HepG2 (cell line): ENCODE results near the gene RBBP8NL. TPM values are rescaled to one million over a fixed set of nuclear protein-coding genes. Genes with fewer than 3 reads are reported as not detected.

Experiments used
- CREM ChIP-seq, 2 experiments: sonication (generic) in 1 of 2; formaldehyde crosslinking in 1 of 2; IDR thresholded peaks; 2 replicates each; pipeline versions ENCODE4 v1.4.0 to v1.6.1; 2016 to 2020; ENCODE audit warnings: antibody characterized with exemption in 1 of 2, mild to moderate bottlenecking in 1 of 2, missing genetic modification reagents in 1 of 2
- MTF1 ChIP-seq: sonication (generic); formaldehyde crosslinking; IDR thresholded peaks from 2 replicates; pipeline ENCODE4 v1.5.0; 2020; ENCODE audit warnings: missing genetic modification reagents
- TIGD3 ChIP-seq: sonication (generic); formaldehyde crosslinking; IDR thresholded peaks from 2 replicates; pipeline ENCODE4 v1.5.1; 2020; ENCODE audit warnings: mild to moderate bottlenecking, missing genetic modification reagents, borderline replicate concordance
- ZSCAN12 ChIP-seq: sonication (generic); formaldehyde crosslinking; IDR thresholded peaks from 2 replicates; pipeline ENCODE4 v1.9.0; 2021; ENCODE audit warnings: mild to moderate bottlenecking, missing genetic modification reagents
- ZSCAN21 ChIP-seq: sonication (generic); formaldehyde crosslinking; IDR thresholded peaks from 2 replicates; pipeline ENCODE4 v1.8.0; 2022; ENCODE audit warnings: mild to moderate bottlenecking, missing genetic modification reagents, moderate library complexity, borderline replicate concordance
- polyA plus RNA-seq, 8 experiments: library from polyadenylated mRNA; depleted of rRNA in 3 of 8; stranded (reverse) in 7 of 8; unstranded in 1 of 8; fragments of >200 nt; fragmentation: Illumina TruSeq in 4 of 8; extraction: Trizol in 4 of 8; gene quantifications; 2 replicates each; pipeline versions ENCODE4 v1.2.1 to v1.2.3, GENCODE V29; 2011 to 2016; ENCODE audit warnings: low read depth in 4 of 8, missing spikeins in 1 of 8, mixed read lengths in 1 of 8; ENCODE audit not compliant: insufficient read depth in 1 of 8
- total RNA-seq, 5 experiments: library from RNA; depleted of rRNA; stranded (reverse); fragments of >200 nt; fragmentation: Illumina TruSeq; extraction: Trizol; gene quantifications; 2 replicates each; pipeline ENCODE4 v1.2.3, GENCODE V29; 2016; ENCODE audit warnings: low read depth in 1 of 5
- TF ChIP-seq, protein P1 (sequence below): sonication (generic); formaldehyde crosslinking; IDR thresholded peaks from 2 replicates; pipeline ENCODE4 v1.4.0; 2020; ENCODE audit warnings: missing genetic modification reagents
- TF ChIP-seq, protein P2 (sequence below): sonication (generic); formaldehyde crosslinking; IDR thresholded peaks from 2 replicates; pipeline ENCODE4 v1.4.0; 2020; ENCODE audit warnings: low read depth, missing genetic modification reagents
- TF ChIP-seq, protein P3 (sequence below): sonication (generic); formaldehyde crosslinking; IDR thresholded peaks from 2 replicates; pipeline ENCODE4 v1.4.0; 2020; ENCODE audit warnings: missing genetic modification reagents, borderline replicate concordance
- TF ChIP-seq, protein P4 (sequence below): sonication (generic); formaldehyde crosslinking; conservative IDR thresholded peaks from 2 replicates; pipeline ENCODE4 v1.8.0; 2022; ENCODE audit warnings: mild to moderate bottlenecking, moderate library complexity, missing genetic modification reagents

RBBP8NL gene
- total and polyA plus RNA-seq, 2 of the 13 experiments (the other 11 are each of a cell fraction or from before 2014, with no cell fraction given) = 0.69 to 0.86 TPM

DNA sequence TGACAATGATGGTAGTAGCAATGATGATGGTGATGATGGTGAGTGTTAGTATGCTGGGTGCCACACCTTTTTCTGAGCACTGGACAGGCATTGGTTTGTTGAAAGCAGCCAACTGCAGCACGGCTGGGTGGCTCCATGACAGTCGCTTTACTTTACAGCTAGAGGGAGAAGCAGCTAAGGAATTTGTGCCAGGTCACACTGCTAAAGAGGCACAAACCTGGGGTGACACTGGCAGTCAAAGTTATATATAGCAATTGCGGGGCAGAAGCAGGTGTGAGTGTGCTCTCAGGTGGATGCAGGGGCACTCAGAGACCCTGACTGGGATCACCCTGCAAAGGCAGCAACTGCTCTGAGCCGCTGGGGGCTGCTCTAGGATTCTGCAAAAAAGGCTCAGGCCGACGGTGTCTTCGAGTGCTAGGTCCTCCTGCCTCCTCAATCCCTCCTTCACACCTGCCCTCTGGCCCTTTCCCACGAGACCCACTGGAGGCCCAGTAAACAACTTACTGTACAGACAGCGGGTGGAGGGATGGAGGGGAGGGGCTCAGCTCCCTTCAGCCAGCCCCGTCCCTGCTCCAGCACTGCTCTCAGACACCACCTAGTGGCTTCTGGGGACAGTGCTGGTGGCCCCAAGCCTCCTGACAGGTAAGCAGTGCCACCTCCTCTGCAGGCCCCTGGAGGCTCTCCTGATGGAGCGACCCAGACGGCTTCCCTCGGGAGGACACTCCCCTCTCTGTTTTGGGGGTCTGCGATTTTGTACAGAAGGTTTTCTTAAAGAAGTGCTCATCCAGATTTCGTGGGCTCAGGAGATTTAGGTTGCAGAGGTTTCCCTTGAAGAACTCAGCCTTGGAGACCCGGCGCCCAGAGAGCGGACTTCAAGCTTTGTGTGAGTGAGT is 44.8 kb downstream of the RBBP8NL start (continued):
- TF ChIP-seq TIGD3 (CRISPR knock-in tag) (no peak), CREM (IDR thresholded peaks at IDR 0.05) (no peak; the same call in 1 of the 2 replicates), CREM (CRISPR knock-in tag; IDR thresholded peaks at IDR 0.05) (no peak), ZSCAN12 (CRISPR knock-in tag) (no peak), ZSCAN21 (CRISPR knock-in tag) (peak; percentile 77; the same call in 1 of the 2 replicates), MTF1 (CRISPR knock-in tag) (no peak)
- TF ChIP-seq, protein P1, sequence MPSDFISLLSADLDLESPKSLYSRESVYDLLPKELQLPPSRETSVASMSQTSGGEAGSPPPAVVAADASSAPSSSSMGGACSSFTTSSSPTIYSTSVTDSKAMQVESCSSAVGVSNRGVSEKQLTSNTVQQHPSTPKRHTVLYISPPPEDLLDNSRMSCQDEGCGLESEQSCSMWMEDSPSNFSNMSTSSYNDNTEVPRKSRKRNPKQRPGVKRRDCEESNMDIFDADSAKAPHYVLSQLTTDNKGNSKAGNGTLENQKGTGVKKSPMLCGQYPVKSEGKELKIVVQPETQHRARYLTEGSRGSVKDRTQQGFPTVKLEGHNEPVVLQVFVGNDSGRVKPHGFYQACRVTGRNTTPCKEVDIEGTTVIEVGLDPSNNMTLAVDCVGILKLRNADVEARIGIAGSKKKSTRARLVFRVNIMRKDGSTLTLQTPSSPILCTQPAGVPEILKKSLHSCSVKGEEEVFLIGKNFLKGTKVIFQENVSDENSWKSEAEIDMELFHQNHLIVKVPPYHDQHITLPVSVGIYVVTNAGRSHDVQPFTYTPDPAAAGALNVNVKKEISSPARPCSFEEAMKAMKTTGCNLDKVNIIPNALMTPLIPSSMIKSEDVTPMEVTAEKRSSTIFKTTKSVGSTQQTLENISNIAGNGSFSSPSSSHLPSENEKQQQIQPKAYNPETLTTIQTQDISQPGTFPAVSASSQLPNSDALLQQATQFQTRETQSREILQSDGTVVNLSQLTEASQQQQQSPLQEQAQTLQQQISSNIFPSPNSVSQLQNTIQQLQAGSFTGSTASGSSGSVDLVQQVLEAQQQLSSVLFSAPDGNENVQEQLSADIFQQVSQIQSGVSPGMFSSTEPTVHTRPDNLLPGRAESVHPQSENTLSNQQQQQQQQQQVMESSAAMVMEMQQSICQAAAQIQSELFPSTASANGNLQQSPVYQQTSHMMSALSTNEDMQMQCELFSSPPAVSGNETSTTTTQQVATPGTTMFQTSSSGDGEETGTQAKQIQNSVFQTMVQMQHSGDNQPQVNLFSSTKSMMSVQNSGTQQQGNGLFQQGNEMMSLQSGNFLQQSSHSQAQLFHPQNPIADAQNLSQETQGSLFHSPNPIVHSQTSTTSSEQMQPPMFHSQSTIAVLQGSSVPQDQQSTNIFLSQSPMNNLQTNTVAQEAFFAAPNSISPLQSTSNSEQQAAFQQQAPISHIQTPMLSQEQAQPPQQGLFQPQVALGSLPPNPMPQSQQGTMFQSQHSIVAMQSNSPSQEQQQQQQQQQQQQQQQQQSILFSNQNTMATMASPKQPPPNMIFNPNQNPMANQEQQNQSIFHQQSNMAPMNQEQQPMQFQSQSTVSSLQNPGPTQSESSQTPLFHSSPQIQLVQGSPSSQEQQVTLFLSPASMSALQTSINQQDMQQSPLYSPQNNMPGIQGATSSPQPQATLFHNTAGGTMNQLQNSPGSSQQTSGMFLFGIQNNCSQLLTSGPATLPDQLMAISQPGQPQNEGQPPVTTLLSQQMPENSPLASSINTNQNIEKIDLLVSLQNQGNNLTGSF (CRISPR knock-in tag) = peak; percentile 66; the same call in 1 of the 2 replicates
- TF ChIP-seq, protein P2, sequence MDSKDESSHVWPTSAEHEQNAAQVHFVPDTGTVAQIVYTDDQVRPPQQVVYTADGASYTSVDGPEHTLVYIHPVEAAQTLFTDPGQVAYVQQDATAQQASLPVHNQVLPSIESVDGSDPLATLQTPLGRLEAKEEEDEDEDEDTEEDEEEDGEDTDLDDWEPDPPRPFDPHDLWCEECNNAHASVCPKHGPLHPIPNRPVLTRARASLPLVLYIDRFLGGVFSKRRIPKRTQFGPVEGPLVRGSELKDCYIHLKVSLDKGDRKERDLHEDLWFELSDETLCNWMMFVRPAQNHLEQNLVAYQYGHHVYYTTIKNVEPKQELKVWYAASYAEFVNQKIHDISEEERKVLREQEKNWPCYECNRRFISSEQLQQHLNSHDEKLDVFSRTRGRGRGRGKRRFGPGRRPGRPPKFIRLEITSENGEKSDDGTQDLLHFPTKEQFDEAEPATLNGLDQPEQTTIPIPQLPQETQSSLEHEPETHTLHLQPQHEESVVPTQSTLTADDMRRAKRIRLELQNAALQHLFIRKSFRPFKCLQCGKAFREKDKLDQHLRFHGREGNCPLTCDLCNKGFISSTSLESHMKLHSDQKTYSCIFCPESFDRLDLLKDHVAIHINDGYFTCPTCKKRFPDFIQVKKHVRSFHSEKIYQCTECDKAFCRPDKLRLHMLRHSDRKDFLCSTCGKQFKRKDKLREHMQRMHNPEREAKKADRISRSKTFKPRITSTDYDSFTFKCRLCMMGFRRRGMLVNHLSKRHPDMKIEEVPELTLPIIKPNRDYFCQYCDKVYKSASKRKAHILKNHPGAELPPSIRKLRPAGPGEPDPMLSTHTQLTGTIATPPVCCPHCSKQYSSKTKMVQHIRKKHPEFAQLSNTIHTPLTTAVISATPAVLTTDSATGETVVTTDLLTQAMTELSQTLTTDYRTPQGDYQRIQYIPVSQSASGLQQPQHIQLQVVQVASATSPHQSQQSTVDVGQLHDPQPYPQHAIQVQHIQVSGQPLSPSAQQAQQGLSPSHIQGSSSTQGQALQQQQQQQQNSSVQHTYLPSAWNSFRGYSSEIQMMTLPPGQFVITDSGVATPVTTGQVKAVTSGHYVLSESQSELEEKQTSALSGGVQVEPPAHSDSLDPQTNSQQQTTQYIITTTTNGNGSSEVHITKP (CRISPR knock-in tag) = peak; percentile 91
- TF ChIP-seq, protein P3, sequence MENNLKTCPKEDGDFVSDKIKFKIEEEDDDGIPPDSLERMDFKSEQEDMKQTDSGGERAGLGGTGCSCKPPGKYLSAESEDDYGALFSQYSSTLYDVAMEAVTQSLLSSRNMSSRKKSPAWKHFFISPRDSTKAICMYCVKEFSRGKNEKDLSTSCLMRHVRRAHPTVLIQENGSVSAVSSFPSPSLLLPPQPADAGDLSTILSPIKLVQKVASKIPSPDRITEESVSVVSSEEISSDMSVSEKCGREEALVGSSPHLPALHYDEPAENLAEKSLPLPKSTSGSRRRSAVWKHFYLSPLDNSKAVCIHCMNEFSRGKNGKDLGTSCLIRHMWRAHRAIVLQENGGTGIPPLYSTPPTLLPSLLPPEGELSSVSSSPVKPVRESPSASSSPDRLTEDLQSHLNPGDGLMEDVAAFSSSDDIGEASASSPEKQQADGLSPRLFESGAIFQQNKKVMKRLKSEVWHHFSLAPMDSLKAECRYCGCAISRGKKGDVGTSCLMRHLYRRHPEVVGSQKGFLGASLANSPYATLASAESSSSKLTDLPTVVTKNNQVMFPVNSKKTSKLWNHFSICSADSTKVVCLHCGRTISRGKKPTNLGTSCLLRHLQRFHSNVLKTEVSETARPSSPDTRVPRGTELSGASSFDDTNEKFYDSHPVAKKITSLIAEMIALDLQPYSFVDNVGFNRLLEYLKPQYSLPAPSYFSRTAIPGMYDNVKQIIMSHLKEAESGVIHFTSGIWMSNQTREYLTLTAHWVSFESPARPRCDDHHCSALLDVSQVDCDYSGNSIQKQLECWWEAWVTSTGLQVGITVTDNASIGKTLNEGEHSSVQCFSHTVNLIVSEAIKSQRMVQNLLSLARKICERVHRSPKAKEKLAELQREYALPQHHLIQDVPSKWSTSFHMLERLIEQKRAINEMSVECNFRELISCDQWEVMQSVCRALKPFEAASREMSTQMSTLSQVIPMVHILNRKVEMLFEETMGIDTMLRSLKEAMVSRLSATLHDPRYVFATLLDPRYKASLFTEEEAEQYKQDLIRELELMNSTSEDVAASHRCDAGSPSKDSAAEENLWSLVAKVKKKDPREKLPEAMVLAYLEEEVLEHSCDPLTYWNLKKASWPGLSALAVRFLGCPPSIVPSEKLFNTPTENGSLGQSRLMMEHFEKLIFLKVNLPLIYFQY (CRISPR knock-in tag) = no peak; the same call in 1 of the 2 replicates
- TF ChIP-seq, protein P4, sequence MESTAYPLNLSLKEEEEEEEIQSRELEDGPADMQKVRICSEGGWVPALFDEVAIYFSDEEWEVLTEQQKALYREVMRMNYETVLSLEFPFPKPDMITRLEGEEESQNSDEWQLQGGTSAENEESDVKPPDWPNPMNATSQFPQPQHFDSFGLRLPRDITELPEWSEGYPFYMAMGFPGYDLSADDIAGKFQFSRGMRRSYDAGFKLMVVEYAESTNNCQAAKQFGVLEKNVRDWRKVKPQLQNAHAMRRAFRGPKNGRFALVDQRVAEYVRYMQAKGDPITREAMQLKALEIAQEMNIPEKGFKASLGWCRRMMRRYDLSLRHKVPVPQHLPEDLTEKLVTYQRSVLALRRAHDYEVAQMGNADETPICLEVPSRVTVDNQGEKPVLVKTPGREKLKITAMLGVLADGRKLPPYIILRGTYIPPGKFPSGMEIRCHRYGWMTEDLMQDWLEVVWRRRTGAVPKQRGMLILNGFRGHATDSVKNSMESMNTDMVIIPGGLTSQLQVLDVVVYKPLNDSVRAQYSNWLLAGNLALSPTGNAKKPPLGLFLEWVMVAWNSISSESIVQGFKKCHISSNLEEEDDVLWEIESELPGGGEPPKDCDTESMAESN (CRISPR knock-in tag) = peak; percentile 58; the same call in 1 of the 2 replicates
